NCI-H446 (cell line): ENCODE results near the gene IL17A.
A peak's percentile ranks its signal among the peaks of the same experiment; 100 is the strongest.

Experiments
- DNase-seq, 2 experiments: peaks; one replicate each; lab custom pipeline; 2025; lab: John Stamatoyannopoulos, UW

Gene IL17A

GRCh38 chr6:52216932-52217575, 30.9 kb downstream of the IL17A start:
- no peak for DNase-seq

DNA sequence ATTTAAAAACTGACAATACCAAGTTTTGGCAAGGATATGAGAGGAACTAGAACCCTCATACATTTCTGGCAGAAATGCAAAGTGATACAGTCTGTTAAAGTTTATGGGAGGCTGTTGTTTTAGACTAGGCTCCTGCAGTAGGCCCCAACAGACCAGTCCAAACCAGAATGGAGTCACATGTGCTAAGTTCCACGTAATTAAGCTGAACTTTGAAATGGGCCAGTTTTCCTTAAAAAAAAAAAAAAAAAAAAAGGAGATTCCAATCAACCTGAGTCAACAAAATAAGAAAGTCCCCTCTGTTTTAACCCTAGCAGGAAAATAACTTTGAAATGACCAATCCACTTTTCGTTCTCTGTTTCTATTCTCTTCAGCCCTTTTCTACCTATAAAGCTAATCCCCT, 31.6 kb downstream of the IL17A start:
- DNase-seq = no peak

DNA sequence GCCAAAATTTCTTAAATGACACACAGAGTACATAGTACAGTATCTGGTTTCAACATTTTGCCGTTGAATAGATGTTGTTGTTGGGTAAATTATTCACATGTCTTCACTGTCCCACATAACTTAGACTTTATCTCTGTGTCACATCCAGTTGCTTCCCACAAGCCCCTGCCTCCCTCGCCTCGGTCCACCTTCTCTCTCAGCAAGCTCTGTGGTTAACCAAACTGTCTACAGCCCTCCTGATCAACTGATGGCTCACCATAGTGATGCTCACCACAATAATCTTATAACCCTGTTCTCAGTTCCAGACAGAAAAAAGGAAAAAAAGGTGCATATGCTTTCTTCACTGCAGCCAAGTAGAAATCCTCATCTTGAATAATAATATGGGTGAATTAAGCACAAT, 35.1 kb downstream of the IL17A start:
- DNase-seq = no peak

- no peak for DNase-seq
Observed at GRCh38 chr6:52227495-52227894, 41.3 kb downstream of the IL17A start.

- no peak for DNase-seq
Observed at GRCh38 chr6:52230685-52231084, 44.5 kb downstream of the IL17A start.

- DNase-seq = no peak
Observed at GRCh38 chr6:52231406-52232127, 45.4 kb downstream of the IL17A start.

DNA sequence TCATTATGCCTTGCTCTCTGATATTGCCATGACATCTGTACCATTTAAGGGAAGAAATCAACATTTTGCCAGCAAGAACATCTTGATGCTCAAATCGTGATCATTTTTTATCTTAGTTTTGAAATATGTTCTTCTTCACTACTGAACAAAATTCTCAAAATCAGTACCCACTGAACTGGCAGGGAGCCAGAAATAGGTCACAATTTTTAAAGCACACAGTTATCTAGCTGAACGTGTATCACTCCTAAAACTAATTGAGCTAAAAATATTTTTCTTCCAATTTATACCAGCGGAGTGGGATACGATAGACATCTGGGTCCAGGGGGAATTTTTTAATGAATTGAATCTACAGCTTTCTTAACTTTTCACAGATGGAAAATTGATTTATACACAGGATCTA, 46.8 kb downstream of the IL17A start:
- no peak for DNase-seq

GRCh38 chr6:52233975-52234823, 48.0 kb downstream of the IL17A start:
- DNase-seq = peak in 1 of 2 experiments; percentile 43
